ENCODE results near the gene ZC3H18.

Gene ZC3H18

GRCh38 chr16:88643644-88643932 is 73.4 kb downstream of the ZC3H18 start:
- H3K4me1 Mint-ChIP-seq = peaks cover 10% of the 10 kb centered on the region
- H3K27ac Mint-ChIP-seq = no peak overlapping the region
- peaks cover 14% of the 10 kb centered on the region for H3K36me3 Mint-ChIP-seq (ENCODE audit: low read depth)
- DNase-seq = no peak
- H3K9me3 Mint-ChIP-seq = no peaks in the 10 kb centered on the region
- TF ChIP-seq, protein P1, sequence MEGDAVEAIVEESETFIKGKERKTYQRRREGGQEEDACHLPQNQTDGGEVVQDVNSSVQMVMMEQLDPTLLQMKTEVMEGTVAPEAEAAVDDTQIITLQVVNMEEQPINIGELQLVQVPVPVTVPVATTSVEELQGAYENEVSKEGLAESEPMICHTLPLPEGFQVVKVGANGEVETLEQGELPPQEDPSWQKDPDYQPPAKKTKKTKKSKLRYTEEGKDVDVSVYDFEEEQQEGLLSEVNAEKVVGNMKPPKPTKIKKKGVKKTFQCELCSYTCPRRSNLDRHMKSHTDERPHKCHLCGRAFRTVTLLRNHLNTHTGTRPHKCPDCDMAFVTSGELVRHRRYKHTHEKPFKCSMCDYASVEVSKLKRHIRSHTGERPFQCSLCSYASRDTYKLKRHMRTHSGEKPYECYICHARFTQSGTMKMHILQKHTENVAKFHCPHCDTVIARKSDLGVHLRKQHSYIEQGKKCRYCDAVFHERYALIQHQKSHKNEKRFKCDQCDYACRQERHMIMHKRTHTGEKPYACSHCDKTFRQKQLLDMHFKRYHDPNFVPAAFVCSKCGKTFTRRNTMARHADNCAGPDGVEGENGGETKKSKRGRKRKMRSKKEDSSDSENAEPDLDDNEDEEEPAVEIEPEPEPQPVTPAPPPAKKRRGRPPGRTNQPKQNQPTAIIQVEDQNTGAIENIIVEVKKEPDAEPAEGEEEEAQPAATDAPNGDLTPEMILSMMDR (IDR thresholded peaks at IDR 0.05) = no peak
- H3K27me3 Mint-ChIP-seq (ENCODE audit: low read depth, poor library complexity) = peaks cover 32% of the 10 kb centered on the region
- no peak overlapping the region for H3K4me3 Mint-ChIP-seq

DNA sequence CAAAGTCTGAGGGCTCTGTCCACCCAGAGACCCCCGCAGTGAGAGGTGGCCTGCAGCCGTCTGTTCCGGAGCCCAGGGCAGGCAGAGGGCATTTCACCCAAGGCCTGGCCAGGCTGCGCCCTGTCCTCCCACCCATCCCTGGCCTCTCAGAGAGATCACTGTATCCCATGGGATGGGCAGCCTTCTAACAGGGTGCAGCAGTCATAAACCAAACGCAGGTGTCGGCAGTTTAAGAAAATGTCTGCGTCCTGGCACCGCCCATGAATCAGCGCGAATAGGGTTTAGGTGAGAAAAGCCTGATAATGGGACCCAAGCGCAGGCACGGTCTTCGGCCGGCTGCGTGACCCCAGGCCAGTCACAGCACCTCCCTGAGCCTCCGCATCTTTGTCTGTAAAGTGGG is 75.3 kb downstream of the ZC3H18 start:
- Mint-ChIP-seq H3K9me3 (no peaks in the 10 kb centered on the region), H3K27me3 (ENCODE audit: low read depth, poor library complexity) (peaks cover 17% of the 10 kb centered on the region), H3K4me3 (no peak overlapping the region), H3K36me3 (ENCODE audit: low read depth) (peaks cover 17% of the 10 kb centered on the region), H3K27ac (no peak overlapping the region), H3K4me1 (peaks cover 17% of the 10 kb centered on the region)
- TF ChIP-seq, protein P1 (IDR thresholded peaks at IDR 0.05) = no peak
- no peak for DNase-seq

DNA sequence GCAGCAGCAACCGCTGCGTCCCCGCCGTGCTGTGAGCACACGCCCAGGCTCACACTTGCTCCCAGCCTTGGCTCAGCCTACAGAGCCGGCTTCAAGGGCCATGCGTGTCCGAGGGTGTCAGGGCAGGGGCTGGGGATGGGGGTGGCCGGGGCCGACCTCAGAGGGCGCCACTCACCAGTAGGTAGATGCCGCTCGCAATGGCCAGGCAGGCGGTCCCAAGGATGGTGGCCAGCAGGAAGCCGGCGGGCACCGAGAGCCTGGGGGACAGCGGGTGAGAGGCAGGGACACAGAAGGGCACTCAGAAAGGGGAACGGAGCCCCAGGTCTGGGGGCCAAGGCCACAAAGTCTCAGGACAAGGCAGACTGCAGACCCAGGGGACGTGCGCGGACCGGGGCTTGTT is 75.7 kb downstream of the ZC3H18 start:
- Mint-ChIP-seq H3K27ac (no peak overlapping the region), H3K4me1 (peaks cover 17% of the 10 kb centered on the region), H3K4me3 (no peak overlapping the region), H3K36me3 (ENCODE audit: low read depth) (peaks cover 17% of the 10 kb centered on the region), H3K27me3 (ENCODE audit: low read depth, poor library complexity) (peaks cover 12% of the 10 kb centered on the region), H3K9me3 (no peaks in the 10 kb centered on the region)
- DNase-seq = no peak
- TF ChIP-seq, protein P1 (IDR thresholded peaks at IDR 0.05) = no peak

GRCh38 chr16:88646345-88647034 is 76.3 kb downstream of the ZC3H18 start:
- peaks cover 17% of the 10 kb centered on the region for H3K36me3 Mint-ChIP-seq (ENCODE audit: low read depth)
- no peaks in the 10 kb centered on the region for H3K9me3 Mint-ChIP-seq
- TF ChIP-seq, protein P1 (IDR thresholded peaks at IDR 0.05) = no peak
- H3K27ac Mint-ChIP-seq = no peak overlapping the region
- H3K4me1 Mint-ChIP-seq = peaks cover 21% of the 10 kb centered on the region
- H3K4me3 Mint-ChIP-seq = no peak overlapping the region
- no peak for DNase-seq
- peaks cover 8% of the 10 kb centered on the region for H3K27me3 Mint-ChIP-seq (ENCODE audit: low read depth, poor library complexity)

GRCh38 chr16:88647178-88648070 is 77.2 kb downstream of the ZC3H18 start:
- Mint-ChIP-seq H3K36me3 (ENCODE audit: low read depth) (peaks cover 17% of the 10 kb centered on the region), H3K4me1 (peaks cover 23% of the 10 kb centered on the region), H3K27me3 (ENCODE audit: low read depth, poor library complexity) (peaks cover 8% of the 10 kb centered on the region), H3K4me3 (no peak overlapping the region), H3K27ac (no peak overlapping the region), H3K9me3 (no peaks in the 10 kb centered on the region)
- TF ChIP-seq, protein P1 (IDR thresholded peaks at IDR 0.05) = no peak
- no peak for DNase-seq

All from nephron progenitor cell (in vitro differentiated cells).